ENCODE results near the gene MAD1L1. TPM values are rescaled to one million over a fixed set of nuclear protein-coding genes. Genes with fewer than 3 reads are reported as not detected.

MAD1L1 gene
- total and polyA plus RNA-seq, 3 experiments from 2014 or later, result 43.6 to 185 (median 47.3) TPM

DNA sequence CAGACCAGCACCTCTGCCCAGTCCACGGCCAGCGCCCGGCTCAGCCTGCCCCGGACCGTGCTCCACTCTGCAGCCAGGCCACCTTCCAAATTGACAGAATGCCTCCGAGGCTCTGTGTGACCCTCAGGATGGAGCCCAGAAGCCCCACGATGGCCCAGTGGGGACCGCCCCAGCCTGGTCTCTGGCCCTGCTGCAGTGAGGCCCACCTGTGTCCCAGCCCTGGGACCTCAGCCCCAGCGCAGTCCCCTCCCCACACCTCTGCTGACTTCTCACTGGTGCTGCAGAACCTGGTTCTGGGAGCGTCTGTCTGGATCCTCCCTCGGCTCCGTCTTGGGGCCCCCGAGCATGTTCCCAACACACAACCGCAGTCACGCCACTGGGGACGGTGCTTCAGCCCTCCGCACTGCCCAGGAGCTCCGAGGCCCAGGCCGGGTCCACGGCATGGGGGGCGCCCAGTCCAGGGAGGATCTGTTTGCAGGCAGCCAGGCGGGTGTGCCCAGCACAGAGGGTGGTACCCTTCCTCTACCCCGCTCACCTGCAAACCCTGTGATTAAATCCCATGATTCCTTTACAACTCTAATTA lies 314.6 kb downstream of the MAD1L1 start:
- CTCF ChIA-PET, result no interaction called here
- Mint-ChIP-seq H3K4me3 (no peak overlapping the region), H3K9me3 (no peaks in the 10 kb centered on the region), H3K27ac (peak overlapping the region in 1 of 8 donors; percentile 40), H3K36me3 (peaks cover 0 to 41% (median 3%) of the 10 kb centered on the region in 3 donors), H3K27me3 (no peaks in the 10 kb centered on the region), H3K4me1 (peaks cover 39 to 63% (median 40%) of the 10 kb centered on the region in 3 donors)
- Histone ChIP-seq H3K36me3 (ENCODE audit: insufficient read depth, low read length) (no peaks in the 10 kb centered on the region), H3K27me3 (ENCODE audit: insufficient read depth, low read length, poor library complexity, severe bottlenecking) (no peaks in the 10 kb centered on the region), H3K4me3 (ENCODE audit: low read length) (no peak overlapping the region), H3K4me1 (ENCODE audit: insufficient read depth, low read length) (peaks cover 45% of the 10 kb centered on the region), H3K27ac (ENCODE audit: low read depth, low read length) (no peak overlapping the region), H3K9me3 (ENCODE audit: low read length) (no peaks in the 10 kb centered on the region)
- no peak for DNase-seq
- POLR2A ChIA-PET, result no interaction called here

DNA sequence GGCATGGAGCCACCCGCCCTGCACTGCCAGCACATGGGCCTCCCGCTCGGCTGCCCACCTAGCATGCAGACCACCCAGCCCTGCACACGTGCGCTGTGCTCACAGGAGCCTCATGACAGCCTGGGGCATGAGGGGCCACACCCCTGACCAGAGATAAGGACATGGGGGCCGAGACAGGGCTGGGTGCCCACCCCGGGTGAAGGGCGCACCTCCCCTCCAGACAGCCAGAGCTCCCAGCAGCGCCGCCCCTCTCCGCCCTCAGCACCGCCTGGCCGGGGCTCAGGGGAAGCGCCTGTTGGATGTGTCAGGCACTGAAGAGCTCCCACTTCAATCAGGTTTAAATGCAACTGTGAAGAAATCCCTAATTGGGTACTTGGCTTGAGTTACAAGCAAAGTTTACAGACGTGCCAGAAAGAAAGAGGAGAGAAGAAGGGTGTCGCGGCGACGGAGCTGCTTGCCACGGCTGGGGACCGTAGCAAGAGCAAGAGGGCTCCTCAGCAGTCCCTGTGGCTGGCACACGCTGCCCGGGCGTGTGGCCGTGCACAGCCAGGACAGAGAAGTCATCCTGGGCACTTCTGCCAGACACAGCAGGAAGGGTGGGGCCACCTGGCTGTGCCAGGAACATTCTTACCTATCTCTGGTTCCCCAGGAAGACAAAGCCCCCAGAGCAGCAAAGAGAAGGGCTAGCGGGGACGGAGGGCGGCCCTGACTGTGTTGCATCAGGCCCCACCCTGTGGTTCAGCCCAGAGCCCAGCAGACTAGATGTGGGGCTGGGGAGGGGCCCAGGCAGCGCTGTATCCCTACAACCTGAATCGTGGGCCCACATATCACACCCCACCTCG lies 315.3 kb downstream of the MAD1L1 start:
- Histone ChIP-seq H3K27me3 (ENCODE audit: insufficient read depth, low read length, poor library complexity, severe bottlenecking) (no peaks in the 10 kb centered on the region), H3K27ac (ENCODE audit: low read depth, low read length) (no peak overlapping the region), H3K9me3 (ENCODE audit: low read length) (no peaks in the 10 kb centered on the region), H3K4me3 (ENCODE audit: low read length) (no peak overlapping the region), H3K36me3 (ENCODE audit: insufficient read depth, low read length) (no peaks in the 10 kb centered on the region), H3K4me1 (ENCODE audit: insufficient read depth, low read length) (peaks cover 38% of the 10 kb centered on the region)
- ChIA-PET CTCF (no interaction called here), POLR2A (no interaction called here)
- Mint-ChIP-seq H3K36me3 (peaks cover 0 to 41% (median 3%) of the 10 kb centered on the region in 3 donors), H3K27me3 (no peaks in the 10 kb centered on the region), H3K4me3 (no peak overlapping the region), H3K27ac (peak overlapping the region in 2 of 8 donors; percentile 50 to 61), H3K4me1 (peaks cover 34 to 65% (median 34%) of the 10 kb centered on the region in 3 donors), H3K9me3 (no peaks in the 10 kb centered on the region)
- no peak for DNase-seq

DNA sequence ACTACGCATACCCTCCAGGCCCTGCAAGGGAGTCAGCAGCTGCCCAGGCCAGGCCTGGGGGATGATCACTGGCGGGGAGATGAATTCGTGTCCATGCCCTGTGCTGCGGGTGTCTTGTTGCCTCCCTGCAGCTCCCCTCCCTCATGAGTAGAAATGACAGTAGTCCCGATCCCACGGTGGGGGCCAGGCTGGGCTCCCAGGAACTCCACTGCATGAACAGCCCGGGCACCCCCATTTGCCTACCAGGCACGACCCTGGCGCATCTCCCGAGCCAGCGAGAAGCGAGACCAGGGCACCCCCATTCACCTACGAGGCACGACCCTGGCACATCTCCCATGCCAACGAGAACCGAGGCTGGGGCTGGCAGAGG lies 316.2 kb downstream of the MAD1L1 start:
- no peak overlapping the region for H3K27ac ChIP-seq (ENCODE audit: low read depth, low read length)
- no peak overlapping the region for H3K4me3 ChIP-seq (ENCODE audit: low read length)
- peaks cover 25 to 59% (median 25%) of the 10 kb centered on the region in 3 donors for H3K4me1 Mint-ChIP-seq
- H3K27ac Mint-ChIP-seq, result no peak overlapping the region
- no peaks in the 10 kb centered on the region for H3K27me3 Mint-ChIP-seq
- no peaks in the 10 kb centered on the region for H3K27me3 ChIP-seq (ENCODE audit: insufficient read depth, low read length, poor library complexity, severe bottlenecking)
- H3K4me1 ChIP-seq (ENCODE audit: insufficient read depth, low read length), result peaks cover 30% of the 10 kb centered on the region
- no peaks in the 10 kb centered on the region for H3K9me3 ChIP-seq (ENCODE audit: low read length)
- ChIA-PET POLR2A (no interaction called here), CTCF (no interaction called here)
- H3K36me3 ChIP-seq (ENCODE audit: insufficient read depth, low read length), result no peaks in the 10 kb centered on the region
- H3K4me3 Mint-ChIP-seq, result no peak overlapping the region
- H3K36me3 Mint-ChIP-seq, result peaks cover 0 to 35% (median 0%) of the 10 kb centered on the region in 3 donors
- DNase-seq, result no peak
- no peaks in the 10 kb centered on the region for H3K9me3 Mint-ChIP-seq

DNA sequence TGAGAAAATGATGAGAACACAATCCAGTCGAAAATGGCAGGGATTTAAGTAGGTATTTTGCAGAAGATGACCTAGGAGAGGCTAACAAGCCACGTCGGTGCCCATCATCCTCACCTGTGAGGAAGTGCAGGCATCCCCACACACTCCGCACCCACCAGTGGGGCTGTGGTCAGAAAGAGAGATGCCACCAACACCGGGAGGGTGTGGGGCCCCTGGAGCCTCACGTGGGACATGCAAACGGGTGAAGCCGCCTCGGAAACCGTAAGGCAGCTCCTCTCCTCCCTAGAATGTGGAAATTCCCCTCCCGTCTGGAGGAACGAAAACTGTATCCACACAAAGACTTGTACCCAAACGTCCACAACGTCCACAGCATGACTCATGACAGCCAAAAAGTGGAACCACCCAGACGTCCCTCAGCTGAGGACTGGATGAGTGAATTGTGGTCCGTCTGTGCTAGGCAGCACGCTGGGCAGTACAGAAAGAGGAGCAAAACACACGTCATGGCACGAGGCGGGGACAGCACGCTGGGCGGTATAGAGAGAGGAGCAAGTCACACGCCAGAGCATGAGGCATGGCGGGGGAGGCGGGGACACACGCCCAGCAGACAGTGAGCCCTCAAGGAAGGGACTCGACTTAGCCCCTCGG lies 316.7 kb downstream of the MAD1L1 start:
- H3K36me3 Mint-ChIP-seq, result peaks cover 0 to 40% (median 0%) of the 10 kb centered on the region in 3 donors
- Histone ChIP-seq H3K36me3 (ENCODE audit: insufficient read depth, low read length) (no peaks in the 10 kb centered on the region), H3K4me3 (ENCODE audit: low read length) (no peak overlapping the region), H3K4me1 (ENCODE audit: insufficient read depth, low read length) (peaks cover 25% of the 10 kb centered on the region), H3K27ac (ENCODE audit: low read depth, low read length) (no peak overlapping the region), H3K9me3 (ENCODE audit: low read length) (no peaks in the 10 kb centered on the region), H3K27me3 (ENCODE audit: insufficient read depth, low read length, poor library complexity, severe bottlenecking) (no peaks in the 10 kb centered on the region)
- no peaks in the 10 kb centered on the region for H3K27me3 Mint-ChIP-seq
- no peaks in the 10 kb centered on the region for H3K9me3 Mint-ChIP-seq
- H3K4me3 Mint-ChIP-seq, result peak overlapping the region in 1 of 7 donors; percentile 63
- POLR2A ChIA-PET, result no interaction called here
- H3K27ac Mint-ChIP-seq, result peak overlapping the region in 3 of 8 donors; percentile 43 to 77 (median 58)
- peaks cover 23 to 62% (median 25%) of the 10 kb centered on the region in 3 donors for H3K4me1 Mint-ChIP-seq
- DNase-seq, result no peak
- CTCF ChIA-PET, result no interaction called here

DNA sequence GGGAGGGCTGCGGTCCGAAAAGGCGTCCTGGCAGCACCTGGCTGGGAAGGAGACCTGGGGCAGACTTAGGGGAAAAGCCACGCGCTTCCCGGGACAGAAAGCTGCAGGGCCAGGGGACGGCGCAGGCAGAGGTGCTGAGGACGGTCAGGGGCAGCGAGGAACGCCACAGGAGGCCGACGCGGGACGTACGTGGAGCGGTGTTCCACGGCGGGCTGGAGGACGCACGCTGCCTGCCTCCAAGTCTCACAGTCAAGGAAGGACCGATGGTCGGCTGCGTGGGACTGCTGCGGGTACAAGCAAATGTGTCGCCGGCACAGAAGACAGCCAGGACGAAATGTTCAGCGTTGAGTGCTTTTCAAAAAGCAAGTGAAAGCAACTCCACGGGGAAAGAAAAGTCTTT lies 317.4 kb downstream of the MAD1L1 start:
- peak overlapping the region in 1 of 8 donors; percentile 41 for H3K27ac Mint-ChIP-seq
- no peaks in the 10 kb centered on the region for H3K27me3 Mint-ChIP-seq
- Histone ChIP-seq H3K4me1 (ENCODE audit: insufficient read depth, low read length) (peaks cover 17% of the 10 kb centered on the region), H3K27ac (ENCODE audit: low read depth, low read length) (no peak overlapping the region), H3K36me3 (ENCODE audit: insufficient read depth, low read length) (no peaks in the 10 kb centered on the region), H3K27me3 (ENCODE audit: insufficient read depth, low read length, poor library complexity, severe bottlenecking) (no peaks in the 10 kb centered on the region), H3K9me3 (ENCODE audit: low read length) (no peaks in the 10 kb centered on the region), H3K4me3 (ENCODE audit: low read length) (no peak overlapping the region)
- CTCF ChIA-PET, result no interaction called here
- POLR2A ChIA-PET, result no interaction called here
- no peak for DNase-seq
- H3K4me1 Mint-ChIP-seq, result peaks cover 17 to 57% (median 20%) of the 10 kb centered on the region in 3 donors
- no peaks in the 10 kb centered on the region for H3K9me3 Mint-ChIP-seq
- peaks cover 0 to 41% (median 0%) of the 10 kb centered on the region in 3 donors for H3K36me3 Mint-ChIP-seq
- no peak overlapping the region for H3K4me3 Mint-ChIP-seq

DNA sequence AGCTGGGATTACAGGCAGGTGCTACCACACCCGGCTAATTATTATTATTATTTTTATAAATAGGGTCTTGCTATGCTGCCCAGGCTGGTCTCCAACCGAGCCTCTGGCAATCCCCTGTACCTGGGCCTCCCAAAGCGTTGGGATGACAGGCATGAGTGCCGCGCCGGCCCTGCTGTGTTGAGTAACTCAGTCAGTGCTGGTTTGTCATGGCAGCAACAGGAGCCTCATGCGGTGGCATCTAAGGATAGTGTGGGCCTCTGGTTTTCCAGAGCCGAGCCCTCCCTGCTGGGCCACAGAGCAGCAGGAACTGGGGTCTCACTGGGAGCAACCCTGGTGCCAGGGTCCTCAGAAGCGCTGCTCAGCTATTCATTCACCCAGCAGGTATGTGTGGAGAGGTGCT lies 318.0 kb downstream of the MAD1L1 start:
- CTCF ChIA-PET, result no interaction called here

DNA sequence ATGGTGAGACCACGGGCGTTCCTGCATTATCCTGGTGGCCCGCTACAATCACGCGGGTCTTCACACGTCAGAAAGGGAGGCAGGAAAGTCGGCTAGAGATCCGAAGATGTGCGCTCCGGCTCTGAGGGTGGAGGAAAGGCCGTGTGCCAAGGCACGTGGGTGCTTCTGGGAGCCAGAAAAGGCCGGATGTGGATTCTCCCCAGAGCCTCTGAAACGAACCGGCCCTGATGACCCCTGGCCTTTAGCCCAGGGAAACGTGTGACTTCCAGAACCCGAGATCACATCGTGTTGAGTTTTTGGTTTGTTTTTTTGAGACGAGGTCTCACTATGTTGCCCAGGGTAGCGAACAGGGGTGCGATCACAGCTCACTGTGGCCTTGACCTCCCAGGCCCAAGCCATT lies 318.4 kb downstream of the MAD1L1 start:
- H3K4me3 Mint-ChIP-seq, result no peak overlapping the region

More for the DNA sequence above, 318.0 kb downstream of the MAD1L1 start:
- POLR2A ChIA-PET, result no interaction called here
- Mint-ChIP-seq H3K4me1 (peaks cover 11 to 51% (median 14%) of the 10 kb centered on the region in 3 donors), H3K27ac (no peak overlapping the region), H3K9me3 (no peaks in the 10 kb centered on the region), H3K27me3 (no peaks in the 10 kb centered on the region), H3K36me3 (peaks cover 0 to 40% (median 0%) of the 10 kb centered on the region in 3 donors), H3K4me3 (no peak overlapping the region)
- H3K27ac ChIP-seq (ENCODE audit: low read depth, low read length), result no peak overlapping the region
- no peak overlapping the region for H3K4me3 ChIP-seq (ENCODE audit: low read length)
- H3K9me3 ChIP-seq (ENCODE audit: low read length), result no peaks in the 10 kb centered on the region
- H3K36me3 ChIP-seq (ENCODE audit: insufficient read depth, low read length), result no peaks in the 10 kb centered on the region
- H3K4me1 ChIP-seq (ENCODE audit: insufficient read depth, low read length), result peaks cover 12% of the 10 kb centered on the region
- no peak for DNase-seq
- H3K27me3 ChIP-seq (ENCODE audit: insufficient read depth, low read length, poor library complexity, severe bottlenecking), result no peaks in the 10 kb centered on the region

More for the DNA sequence above, 318.4 kb downstream of the MAD1L1 start:
- no peak overlapping the region for H3K27ac ChIP-seq (ENCODE audit: low read depth, low read length)
- no peak for DNase-seq
- peaks cover 8% of the 10 kb centered on the region for H3K4me1 ChIP-seq (ENCODE audit: insufficient read depth, low read length)
- ChIA-PET POLR2A (no interaction called here), CTCF (no interaction called here)
- peaks cover 7 to 47% (median 10%) of the 10 kb centered on the region in 3 donors for H3K4me1 Mint-ChIP-seq
- no peak overlapping the region for H3K27ac Mint-ChIP-seq
- no peaks in the 10 kb centered on the region for H3K36me3 ChIP-seq (ENCODE audit: insufficient read depth, low read length)
- H3K27me3 Mint-ChIP-seq, result no peaks in the 10 kb centered on the region
- H3K4me3 ChIP-seq (ENCODE audit: low read length), result no peak overlapping the region
- peaks cover 0 to 39% (median 0%) of the 10 kb centered on the region in 3 donors for H3K36me3 Mint-ChIP-seq
- no peaks in the 10 kb centered on the region for H3K27me3 ChIP-seq (ENCODE audit: insufficient read depth, low read length, poor library complexity, severe bottlenecking)
- no peaks in the 10 kb centered on the region for H3K9me3 ChIP-seq (ENCODE audit: low read length)
- H3K9me3 Mint-ChIP-seq, result no peaks in the 10 kb centered on the region
